ENCODE measurements around the gene SWT1.

Gene SWT1

DNA sequence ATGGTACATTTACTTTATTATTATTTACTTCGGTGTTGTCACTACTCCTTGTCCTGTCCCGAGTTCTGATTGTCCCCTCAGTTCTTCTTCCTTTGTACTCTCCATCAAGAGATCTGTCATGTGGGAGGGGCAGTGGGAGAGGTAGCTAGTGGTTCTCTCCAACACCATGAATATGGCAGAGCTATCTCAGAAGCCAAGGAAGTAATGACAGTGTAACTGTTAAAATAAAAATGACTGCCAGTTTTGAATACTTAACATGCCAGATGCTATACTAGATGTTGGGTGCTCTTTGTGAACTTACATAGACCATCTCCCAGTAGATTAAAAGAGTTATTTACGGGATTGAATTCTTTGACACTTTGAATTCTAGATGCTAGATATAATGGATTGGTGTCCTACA is 131.5 kb downstream of the SWT1 start:
- no peak for DNase-seq

DNA sequence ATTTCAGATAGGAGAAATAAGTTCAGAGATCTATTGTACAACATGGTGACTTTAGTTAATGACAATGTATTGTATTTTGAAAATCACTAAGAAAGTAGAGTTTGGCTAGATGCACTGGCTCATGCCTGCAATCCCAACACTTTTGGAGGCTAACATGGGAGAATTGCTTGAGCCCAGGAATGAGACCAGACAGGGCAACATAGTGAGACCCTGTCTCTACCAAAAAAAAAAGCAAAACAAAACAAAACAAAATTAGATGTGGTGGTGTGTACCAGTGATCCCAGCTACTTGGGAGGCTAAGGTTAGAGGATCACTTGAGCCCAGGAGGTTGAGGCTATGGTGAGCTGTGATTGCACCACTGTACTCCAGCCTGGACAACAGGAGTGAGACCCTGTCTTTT is 132.9 kb downstream of the SWT1 start:
- no peak for DNase-seq

DNA sequence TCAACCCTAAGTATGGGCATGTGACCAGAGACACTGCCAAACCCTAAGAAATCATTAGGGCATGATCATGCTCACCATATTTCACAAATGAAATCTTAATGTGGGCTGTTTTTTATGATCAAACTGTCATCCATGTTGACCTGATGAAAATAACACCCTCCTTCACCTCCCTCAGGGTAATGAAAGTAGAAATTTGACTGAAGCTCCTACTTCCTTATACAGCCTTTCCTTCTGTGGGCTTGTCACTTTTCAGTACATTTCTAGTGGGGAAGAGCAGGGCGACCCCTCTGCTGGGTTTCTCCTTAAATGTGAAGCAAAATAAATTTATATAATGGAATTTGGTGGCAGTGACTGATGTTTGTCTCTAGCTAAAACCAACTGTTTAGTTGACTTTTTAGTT is 134.2 kb downstream of the SWT1 start:
- no peak for DNase-seq

DNA sequence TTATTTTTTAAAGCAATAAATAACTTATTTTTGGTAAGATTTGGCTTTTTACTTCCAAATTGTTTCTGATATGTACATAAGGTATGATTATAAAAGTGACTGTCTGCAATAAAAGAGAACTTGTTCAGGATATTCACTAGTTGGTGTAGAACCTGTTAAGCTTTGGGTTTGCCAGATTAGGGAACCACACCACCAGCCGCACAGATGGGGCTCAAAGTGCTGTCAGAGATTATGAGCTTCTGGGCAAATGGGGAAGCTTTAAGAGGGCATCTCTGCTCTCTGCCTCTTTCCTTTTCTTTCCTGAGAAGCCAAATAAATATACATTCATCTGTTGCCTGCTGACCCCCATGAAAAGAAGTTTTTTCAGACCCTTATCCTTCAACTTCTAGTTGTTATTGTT is 134.7 kb downstream of the SWT1 start:
- no peak for DNase-seq

DNA sequence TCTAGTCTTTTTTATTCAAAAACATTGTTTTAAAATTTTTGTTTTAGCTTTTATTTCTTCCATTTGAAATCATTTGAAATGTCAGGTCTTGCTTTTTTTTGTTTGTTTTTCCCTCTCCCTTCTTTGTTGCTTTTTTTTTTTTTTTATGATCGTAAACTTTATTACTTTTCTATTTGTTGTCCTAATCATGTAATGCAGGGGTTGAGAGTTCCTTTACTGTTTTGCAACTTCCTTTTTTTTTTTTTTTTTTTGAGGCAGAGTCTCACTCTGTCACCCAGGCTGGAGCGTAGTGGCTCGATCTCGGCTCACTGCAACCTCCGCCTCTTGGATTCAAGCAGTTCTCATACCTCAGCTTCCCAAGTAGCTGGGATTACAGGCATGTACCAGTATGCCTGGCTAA is 135.3 kb downstream of the SWT1 start:
- no peak for DNase-seq

DNA sequence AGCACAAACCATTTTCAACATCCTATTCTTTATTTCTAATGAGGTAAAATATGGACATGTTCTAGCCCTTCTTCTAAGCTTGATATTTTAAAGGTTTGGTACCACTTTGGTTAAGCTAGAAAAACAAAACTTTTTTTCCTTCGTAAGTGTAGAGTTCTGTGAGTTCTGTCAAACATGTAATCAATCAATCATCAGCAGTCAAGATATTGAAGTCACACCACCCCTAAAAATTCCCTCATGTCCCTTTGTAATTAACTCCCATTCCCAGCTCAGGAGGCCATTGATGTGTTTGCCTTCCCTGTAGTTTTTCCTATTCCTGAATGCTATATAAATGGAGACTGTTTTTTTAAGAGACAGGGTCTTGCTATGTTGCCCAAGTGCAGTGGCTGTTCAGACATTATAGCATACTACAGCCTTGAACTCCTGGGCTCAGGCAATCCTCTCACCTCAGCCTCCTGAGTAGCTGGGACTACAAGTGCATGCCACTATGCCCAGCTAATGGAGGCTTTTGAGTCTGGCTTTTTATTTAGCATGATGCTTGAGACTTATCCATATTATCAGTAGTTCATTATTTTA is 137.1 kb downstream of the SWT1 start:
- no peak for DNase-seq

DNA sequence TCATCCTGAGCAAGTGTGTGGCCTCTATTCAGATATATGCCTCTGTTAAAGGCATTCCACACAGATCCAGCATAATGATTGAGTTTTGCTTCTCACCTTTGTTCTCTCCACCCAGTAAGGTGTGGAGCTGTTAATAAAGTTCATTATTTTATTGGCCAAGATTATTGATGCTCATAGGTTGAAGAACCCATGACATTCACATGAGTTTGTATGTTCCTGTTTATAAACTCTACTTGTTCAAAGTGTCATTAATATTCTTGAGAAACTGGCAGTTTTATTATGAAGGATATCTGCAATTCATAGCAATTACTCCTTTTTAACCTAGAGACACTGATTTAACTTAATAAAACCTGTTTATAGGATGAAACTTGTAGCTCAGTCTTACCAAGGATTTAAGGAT is 138.1 kb downstream of the SWT1 start:
- no peak for DNase-seq

DNA sequence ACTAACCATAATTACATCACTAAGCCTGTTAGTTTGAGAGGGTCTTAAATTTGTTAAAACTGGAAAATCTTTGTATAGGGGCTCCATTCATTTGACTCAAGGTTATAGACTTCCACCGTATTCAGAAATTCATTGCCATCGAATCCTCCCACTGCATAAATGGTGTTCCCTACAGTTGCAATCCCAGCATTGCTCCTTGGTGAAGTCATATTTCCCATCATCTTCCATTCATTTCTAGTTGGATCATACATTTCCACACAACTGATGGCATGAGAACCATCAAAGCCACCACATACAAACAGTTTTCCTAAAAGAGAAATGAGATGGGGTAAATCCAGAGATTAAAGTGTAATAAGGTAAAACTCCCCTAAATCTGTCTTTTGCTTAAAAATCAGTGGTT is 141.0 kb downstream of the SWT1 start:
- DNase-seq = no peak

DNA sequence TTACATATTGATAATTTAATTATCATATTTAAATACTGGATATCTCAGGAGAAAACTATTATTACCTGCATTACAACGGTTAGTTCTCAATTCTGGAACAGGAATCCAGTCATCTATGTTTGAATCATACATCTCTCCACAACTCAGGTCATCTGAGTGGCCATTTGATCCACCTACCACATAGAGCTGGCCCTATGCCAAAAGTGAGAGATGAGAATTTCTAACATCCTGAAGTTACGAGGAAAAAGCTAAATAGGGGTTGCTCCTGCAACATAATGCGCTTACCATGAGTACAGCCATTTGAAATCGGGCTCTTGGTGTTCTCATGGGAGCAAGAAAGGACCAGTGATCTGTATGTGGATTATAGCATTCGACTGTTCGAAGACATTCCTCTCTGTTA is 143.2 kb downstream of the SWT1 start:
- no peak for DNase-seq

DNA sequence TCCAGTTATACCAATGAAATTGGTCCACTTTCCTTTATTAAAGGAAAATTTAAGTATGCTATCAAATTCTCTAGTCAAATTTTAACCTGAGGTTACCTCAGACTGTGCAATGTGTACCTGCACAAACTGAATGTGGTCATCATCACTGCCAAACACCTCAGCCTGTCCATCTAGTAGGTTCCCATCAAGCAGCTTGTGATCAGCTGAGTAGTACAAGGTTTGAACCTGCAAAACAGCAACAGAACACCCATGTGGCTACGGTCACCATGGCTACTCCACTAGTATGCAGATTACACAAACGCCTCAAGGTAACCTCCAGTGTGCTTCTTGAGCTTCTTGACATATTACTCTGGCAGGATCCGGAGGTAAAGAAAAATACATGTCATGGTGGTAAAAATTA is 148.5 kb downstream of the SWT1 start:
- no peak for DNase-seq

DNA sequence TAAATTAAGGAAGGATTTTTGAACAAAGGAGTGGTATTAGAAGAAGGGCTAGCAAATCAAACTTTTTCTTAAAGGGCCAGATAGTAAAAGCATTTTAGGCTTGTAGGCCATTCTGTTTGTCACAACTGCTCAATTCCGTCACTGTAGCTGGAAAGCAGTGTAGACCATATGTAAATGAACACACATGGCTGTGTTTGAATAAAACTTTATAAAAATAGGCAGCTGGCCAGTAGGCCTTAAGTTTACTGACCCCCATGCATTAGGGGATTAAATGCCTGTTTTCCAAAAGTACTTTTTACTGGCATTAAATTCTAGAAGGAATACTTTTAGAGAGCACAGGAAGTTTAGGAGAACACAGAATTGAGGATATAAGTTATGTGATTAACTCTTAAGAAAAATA is 151.2 kb downstream of the SWT1 start:
- DNase-seq = no peak

DNA sequence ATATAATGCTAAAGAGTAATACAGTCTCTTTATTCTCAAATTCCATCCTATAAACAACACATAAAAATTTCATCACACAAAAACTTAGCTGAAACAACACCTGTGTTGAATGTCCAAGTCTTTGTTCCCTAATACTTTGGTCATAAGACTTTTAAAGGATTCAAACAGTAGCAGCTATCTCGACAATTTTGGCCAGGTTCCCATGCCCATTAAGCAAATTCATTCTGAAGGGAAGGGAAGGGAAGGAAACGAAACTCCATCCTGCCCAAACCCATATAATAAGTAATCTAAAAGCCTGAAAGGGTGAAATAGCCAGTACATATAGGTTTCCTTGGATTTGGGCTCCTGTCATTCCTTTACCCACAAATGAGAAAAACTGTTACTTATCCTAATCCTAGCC is 152.6 kb downstream of the SWT1 start:
- DNase-seq = no peak

DNA sequence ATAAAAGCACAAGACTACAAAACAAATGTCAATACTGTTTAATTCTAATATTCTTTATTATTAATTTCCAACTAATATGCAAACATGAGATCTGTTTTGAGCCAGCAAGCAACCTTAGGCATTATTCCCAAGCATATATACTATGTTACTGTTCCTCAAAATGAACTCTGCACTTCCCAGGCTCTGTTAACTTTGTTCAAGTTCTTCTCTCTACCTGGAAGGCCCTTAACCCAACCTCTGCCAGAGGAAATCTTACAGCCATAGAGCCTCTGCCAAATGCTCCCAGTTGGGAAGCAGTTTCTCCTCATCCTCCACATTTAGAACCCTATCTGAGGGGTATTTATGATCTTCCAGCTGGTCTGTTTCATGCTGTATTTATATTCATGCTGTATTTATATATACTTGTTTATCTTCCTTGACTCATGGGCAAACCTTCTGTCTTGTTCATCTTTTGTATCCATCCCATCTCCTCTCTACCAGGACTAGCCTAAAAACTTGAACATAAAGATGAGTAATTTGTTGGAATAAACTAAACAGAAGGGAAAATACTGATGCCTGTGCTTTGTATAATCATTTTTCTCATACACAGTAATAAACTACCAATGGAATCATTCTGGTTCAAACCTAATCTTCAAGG is 154.7 kb downstream of the SWT1 start:
- no peak for DNase-seq

DNA sequence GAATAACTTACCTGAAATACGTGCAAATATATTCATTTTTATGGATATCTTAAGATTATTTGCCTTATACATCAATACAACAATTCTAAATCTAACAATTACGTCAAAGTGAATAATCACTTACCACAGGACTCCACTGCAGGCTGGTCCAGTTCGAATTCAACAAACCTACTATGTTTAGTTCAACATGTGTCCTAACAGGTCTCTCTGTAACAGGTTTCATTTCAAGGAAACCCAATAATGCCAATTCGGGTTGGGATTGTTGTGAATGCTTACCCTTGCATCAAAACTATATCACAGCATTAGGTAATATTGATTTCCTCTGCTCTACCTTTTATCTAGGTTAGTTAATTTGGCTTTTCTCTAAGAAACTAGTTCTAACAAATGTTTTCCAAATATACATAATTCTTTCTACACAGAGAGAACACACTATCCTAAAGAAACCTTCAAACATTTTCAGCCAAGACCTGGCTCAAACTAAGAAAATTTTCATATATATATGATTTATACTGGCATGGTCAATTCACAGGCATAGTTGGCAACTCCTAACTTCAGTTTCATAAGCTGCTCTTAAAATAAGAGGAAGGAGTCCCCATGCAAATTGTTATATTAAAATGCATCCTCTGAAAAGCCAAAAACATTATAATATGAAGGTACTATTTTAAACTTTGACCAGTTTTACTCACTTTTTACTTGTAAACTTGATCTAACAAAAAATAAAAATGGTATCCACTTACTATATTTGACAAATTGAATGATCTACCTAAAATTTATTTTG is 155.6 kb downstream of the SWT1 start:
- no peak for DNase-seq

DNA sequence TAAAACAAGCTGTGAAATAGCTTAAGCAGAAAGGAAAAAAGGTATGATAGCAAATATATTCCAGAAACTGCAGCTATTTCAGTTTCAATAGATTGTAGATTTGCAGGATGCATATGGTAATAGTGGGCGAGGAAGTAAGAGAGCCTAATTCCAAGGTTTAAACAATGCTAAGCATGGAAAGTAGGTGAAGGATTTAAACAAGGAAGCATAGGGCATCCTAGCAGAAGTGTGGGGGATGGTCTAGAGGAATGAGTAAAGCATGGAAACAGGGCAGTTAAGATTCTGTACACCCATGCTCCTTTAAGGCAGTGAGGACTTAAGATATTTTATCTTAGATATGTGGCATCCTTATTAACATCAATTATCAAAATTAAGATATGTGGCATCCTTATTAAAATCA is 157.4 kb downstream of the SWT1 start:
- no peak for DNase-seq

DNA sequence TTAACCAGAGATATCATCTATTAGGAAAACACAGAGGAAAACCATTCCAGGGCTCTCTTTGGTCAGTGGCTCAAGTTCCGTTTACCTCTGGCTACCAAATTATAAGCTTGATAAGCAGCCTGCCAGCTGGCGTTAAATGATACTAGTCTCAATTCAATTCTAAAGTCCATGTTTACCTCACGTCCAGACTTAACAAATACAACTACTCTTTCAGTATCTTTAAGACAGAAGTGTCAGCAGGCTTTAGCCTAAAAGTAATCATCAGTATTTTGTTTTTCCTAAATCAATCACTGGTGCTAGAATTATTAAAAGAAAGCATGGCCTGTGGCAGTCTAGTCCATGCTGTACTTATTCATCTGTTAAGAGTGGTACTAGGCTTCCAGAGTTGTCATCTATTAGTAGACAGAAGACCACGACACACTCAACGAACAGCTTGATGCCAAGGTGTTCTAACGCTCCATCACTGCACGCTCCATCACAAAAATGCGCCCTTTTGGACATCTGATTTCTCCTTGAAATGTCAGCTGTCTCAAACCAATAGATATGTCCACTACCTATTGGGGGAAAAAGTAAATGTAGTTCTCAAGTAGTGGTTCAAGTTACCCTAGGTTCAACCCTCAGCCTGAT is 158.6 kb downstream of the SWT1 start:
- DNase-seq = peak in 1 of 56 donors; percentile 17

DNA sequence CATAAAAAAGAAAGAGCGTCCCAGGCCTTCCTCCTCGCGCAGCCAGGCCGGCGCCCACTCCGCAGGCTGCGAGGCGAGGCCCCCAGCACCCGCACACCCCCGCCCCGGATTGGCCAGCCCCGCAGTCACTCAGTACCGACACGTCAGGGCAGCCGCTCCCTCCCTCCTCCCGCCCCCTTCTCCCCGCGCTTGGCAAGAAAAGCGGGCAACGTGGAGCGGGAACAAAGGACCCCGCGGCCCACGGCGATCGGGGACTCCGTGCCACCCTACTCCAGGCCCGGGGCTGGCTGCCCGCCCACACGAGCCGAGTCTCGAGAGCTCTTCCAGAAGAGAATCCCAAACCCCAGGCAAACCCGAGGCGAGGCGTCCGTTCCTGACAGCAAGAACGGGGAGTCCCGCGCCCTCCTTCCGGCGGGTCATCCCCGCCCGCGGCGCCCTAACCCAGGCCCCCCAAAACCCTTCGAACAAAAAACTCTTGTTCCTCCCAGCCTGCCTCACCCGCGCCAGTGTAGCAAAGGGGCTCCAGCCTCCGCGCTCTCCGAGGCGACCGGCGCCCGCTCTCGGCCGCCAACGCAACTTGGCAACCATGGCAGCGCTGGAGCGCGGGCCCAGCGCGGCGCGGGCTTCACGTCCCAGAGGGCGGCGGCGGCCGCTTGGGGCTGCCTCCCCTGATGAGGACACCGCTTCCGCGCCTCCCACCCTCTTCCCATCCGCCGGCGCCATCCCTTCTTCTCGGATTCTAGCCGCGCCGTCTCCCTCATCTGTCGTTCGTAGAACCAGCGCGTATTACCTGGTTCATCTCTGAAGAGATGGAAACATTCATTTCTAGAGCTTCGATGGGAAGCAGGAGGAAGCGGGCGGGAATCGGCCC is 159.4 kb downstream of the SWT1 start:
- DNase-seq = peak; percentile 38 to 98 (median 92)

DNA sequence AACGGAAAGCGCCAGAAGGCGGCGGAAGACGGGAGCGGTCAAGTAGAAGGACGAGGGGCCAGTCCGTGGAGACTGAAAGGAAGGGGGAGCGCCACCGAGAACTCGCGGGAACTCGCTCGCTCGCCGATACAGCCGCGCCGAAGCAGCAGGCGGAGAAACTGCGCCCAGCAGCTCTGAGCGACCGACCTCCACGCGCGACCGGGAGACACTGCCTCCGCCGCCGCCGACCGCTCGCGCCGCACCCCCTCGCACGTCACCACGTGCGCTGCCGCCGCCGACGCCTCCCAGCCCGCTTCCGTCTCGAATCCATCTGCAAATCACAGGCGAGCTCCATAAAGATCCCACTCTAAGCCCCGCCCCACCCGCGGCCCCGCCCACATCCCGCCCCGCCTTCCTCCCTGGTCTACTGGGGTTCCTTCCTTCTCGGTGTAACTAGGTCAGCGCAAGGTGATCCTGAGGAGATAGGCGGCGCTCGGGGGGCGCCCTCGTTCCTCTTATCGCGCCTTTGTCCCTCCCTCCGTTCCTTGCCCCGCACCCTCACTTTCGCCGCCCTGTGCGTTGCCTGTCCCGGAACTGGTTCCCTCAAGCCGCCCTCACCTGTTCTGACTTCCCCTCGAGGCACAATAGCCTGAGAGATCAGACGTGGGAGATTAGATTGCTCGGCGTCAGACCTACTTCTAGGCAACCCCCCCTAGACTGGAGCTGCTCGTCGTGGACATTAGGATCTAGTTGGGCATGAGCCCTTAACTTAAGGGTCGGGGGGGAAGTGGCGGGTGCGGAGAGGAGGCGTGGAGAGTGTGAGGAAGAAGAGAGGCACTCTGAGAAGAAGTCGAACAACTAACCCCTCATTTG is 160.3 kb downstream of the SWT1 start, which contains the start of gene IVNS1ABP:
IVNS1ABP (minus strand) TSS at position 210 of the 852 bp plus-strand sequence. CDS start 7,750 bp downstream, outside the sequence.
- peak; percentile 45 to 98 (median 95) for DNase-seq

DNA sequence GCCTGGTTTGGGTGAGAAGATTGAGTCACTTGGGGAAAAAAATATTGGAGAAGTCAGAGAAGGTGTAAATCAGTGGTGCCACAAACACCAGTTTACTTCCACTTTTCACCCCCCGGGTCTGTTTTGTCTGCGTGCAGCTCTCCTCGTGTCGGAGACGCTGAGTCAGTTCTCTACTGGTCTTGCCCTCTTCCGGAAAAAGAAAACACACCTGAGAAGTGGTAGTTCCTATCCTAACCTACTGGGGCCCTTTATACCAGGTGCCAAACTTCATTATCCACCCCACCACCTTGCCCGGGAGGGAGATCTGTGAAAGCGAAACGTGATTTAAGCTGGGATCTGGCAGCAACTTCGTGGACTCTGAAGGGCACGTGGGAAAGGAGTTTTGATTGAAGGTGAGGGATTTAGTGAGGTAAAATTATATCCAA is 160.9 kb downstream of the SWT1 start:
- peak in 15 of 56 donors; percentile 18 to 64 (median 40) for DNase-seq
